Measurements from ENCODE around the gene EIF3I.
A peak's percentile ranks its signal among the peaks of the same experiment; 100 is the strongest.

Gene EIF3I

DNA sequence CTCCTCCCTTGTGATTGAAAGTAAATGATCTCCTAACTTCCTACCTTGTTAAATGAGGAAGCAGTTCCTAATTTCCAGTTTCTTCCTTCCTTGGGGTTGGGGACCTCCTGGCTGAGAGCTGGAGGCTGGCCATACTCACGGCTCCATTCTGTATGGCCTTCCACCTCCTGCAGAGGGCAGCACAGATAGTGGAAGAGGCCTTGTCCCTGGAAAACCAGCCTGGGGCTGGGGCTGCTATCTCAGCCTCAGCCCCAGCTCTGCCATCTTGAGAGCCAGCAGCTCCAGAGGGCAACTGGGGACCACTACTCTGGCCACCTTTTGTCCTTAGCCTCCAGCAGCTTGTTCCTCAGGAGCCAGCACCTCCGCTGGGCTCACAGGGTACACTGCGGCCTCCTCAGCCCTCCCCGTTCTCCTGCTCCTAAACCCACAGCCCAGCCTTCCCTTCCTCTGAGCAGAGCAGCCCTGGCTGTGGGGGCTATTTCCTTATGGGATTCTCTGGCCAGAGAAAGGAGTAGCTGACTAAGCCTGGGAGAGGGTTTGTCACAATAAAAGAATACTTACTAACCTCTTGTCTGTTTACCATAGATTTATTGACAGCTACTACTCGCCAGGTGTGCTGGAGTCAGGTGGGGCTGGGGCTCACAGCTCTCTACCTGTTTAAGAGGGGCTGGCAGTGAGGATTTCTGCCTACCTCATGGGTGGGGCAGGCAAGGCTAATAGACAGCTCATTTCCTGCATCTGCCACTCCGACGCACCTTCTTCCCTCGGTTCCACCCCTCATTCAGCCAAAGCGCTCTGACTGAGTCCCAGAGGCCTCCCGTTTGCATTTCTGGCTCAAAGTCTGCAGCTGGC is 6.4 kb upstream of the EIF3I start:
- WGBS (ENCODE audit: insufficient coverage), result 96% methylated on average over 6 of the region's 10 CpGs
- no peaks in the 10 kb centered on the region for H3K9me3 ChIP-seq (ENCODE audit: control extremely low read depth in 1 of 5, control insufficient read depth in 4 of 5, insufficient read depth in 2 of 5, low read depth in 1 of 5, low read length in 4 of 5)
- H3K4me3 ChIP-seq (ENCODE audit: control insufficient read depth in 1 of 7, extremely low read depth in 1 of 7, insufficient read depth in 4 of 7, low read depth in 2 of 7, low read length in 6 of 7), result no peak overlapping the region
- peaks cover 5 to 35% (median 16%) of the 10 kb centered on the region in 4 experiments for H3K36me3 ChIP-seq (ENCODE audit: control insufficient read depth in 4 of 4, insufficient read depth in 4 of 4, low read length in 3 of 4)
- CTCF ChIA-PET, result interaction anchor here (0.7 to 5.4 kb wide), 36 partner anchors 9 to 184 kb away, joined by 3 to 50 read pairs (median 4); partner anchors contain the start of genes CCDC28B, DCDC2B, FAM167B and FAM229A
- H3K27ac ChIP-seq (ENCODE audit: insufficient read depth in 1 of 2, low read depth in 1 of 2, low read length in 2 of 2, poor library complexity in 1 of 2, severe bottlenecking in 2 of 2), result no peak overlapping the region
- H3K4me1 ChIP-seq (ENCODE audit: control extremely low read depth in 1 of 4, control insufficient read depth in 4 of 4, insufficient read depth in 4 of 4, low read length in 3 of 4), result peaks cover 0 to 2% (median under 1%) of the 10 kb centered on the region in 4 experiments
- POLR2A ChIA-PET, result interaction anchor here (1.2 to 1.6 kb wide), 2 partner anchors 25 to 120 kb away, joined by 4 to 6 read pairs; partner anchors contain the start of gene MARCKSL1
- H3K27me3 ChIP-seq (replicated peaks in 2 of 5; ENCODE audit: control insufficient read depth in 4 of 5, insufficient read depth in 5 of 5, low read length in 4 of 5), result no peaks in the 10 kb centered on the region
- peak; percentile 57 to 75 (median 62) for DNase-seq

GRCh38 chr1:32216566-32216965 is 5.6 kb upstream of the EIF3I start:
- ChIA-PET CTCF (interaction anchor here (0.9 to 5.4 kb wide), 22 partner anchors 9 to 170 kb away, joined by 3 to 50 read pairs (median 4); partner anchors contain the start of genes CCDC28B, DCDC2B, FAM167B and FAM229A), POLR2A (interaction anchor here (0.7 to 1.6 kb wide), 3 partner anchors 24 to 120 kb away, joined by 3 to 6 read pairs (median 3); partner anchors contain the start of gene MARCKSL1)
- Histone ChIP-seq H3K4me3 (ENCODE audit: control insufficient read depth in 1 of 7, extremely low read depth in 1 of 7, insufficient read depth in 4 of 7, low read depth in 2 of 7, low read length in 6 of 7) (no peak overlapping the region), H3K27ac (ENCODE audit: insufficient read depth in 1 of 2, low read depth in 1 of 2, low read length in 2 of 2, poor library complexity in 1 of 2, severe bottlenecking in 2 of 2) (no peak overlapping the region), H3K4me1 (ENCODE audit: control extremely low read depth in 1 of 4, control insufficient read depth in 4 of 4, insufficient read depth in 4 of 4, low read length in 3 of 4) (peaks cover 2 to 9% (median 7%) of the 10 kb centered on the region in 4 experiments), H3K9me3 (ENCODE audit: control extremely low read depth in 1 of 5, control insufficient read depth in 4 of 5, insufficient read depth in 2 of 5, low read depth in 1 of 5, low read length in 4 of 5) (no peaks in the 10 kb centered on the region), H3K36me3 (ENCODE audit: control insufficient read depth in 4 of 4, insufficient read depth in 4 of 4, low read length in 3 of 4) (peaks cover 5 to 35% (median 16%) of the 10 kb centered on the region in 4 experiments), H3K27me3 (replicated peaks in 2 of 5; ENCODE audit: control insufficient read depth in 4 of 5, insufficient read depth in 5 of 5, low read length in 4 of 5) (no peaks in the 10 kb centered on the region)
- DNase-seq, result no peak
- WGBS (ENCODE audit: insufficient coverage), result 96% methylated on average over 4 of the region's 5 CpGs

GRCh38 chr1:32219022-32219421 is 3.2 kb upstream of the EIF3I start:
- H3K9me3 ChIP-seq (ENCODE audit: control extremely low read depth in 1 of 5, control insufficient read depth in 4 of 5, insufficient read depth in 2 of 5, low read depth in 1 of 5, low read length in 4 of 5), result no peaks in the 10 kb centered on the region
- POLR2A ChIA-PET, result interaction anchor here (0.6 kb wide), 1 partner anchor 99 kb away, joined by 3 read pairs; no protein-coding TSS in a partner anchor
- CTCF ChIA-PET, result interaction anchor here (0.7 to 2.8 kb wide), 5 partner anchors 9 to 149 kb away, joined by 3 to 14 read pairs (median 3); no protein-coding TSS in a partner anchor
- H3K4me1 ChIP-seq (ENCODE audit: control extremely low read depth in 1 of 4, control insufficient read depth in 4 of 4, insufficient read depth in 4 of 4, low read length in 3 of 4), result peaks cover 3 to 27% (median 22%) of the 10 kb centered on the region in 4 experiments
- no peaks in the 10 kb centered on the region for H3K27me3 ChIP-seq (replicated peaks in 2 of 5; ENCODE audit: control insufficient read depth in 4 of 5, insufficient read depth in 5 of 5, low read length in 4 of 5)
- peaks cover 9 to 39% (median 20%) of the 10 kb centered on the region in 4 experiments for H3K36me3 ChIP-seq (ENCODE audit: control insufficient read depth in 4 of 4, insufficient read depth in 4 of 4, low read length in 3 of 4)
- no peak overlapping the region for H3K27ac ChIP-seq (ENCODE audit: insufficient read depth in 1 of 2, low read depth in 1 of 2, low read length in 2 of 2, poor library complexity in 1 of 2, severe bottlenecking in 2 of 2)
- 100% methylated on average over 2 of the region's 7 CpGs for WGBS (ENCODE audit: insufficient coverage)
- no peak for DNase-seq
- no peak overlapping the region for H3K4me3 ChIP-seq (ENCODE audit: control insufficient read depth in 1 of 7, extremely low read depth in 1 of 7, insufficient read depth in 4 of 7, low read depth in 2 of 7, low read length in 6 of 7)

DNA sequence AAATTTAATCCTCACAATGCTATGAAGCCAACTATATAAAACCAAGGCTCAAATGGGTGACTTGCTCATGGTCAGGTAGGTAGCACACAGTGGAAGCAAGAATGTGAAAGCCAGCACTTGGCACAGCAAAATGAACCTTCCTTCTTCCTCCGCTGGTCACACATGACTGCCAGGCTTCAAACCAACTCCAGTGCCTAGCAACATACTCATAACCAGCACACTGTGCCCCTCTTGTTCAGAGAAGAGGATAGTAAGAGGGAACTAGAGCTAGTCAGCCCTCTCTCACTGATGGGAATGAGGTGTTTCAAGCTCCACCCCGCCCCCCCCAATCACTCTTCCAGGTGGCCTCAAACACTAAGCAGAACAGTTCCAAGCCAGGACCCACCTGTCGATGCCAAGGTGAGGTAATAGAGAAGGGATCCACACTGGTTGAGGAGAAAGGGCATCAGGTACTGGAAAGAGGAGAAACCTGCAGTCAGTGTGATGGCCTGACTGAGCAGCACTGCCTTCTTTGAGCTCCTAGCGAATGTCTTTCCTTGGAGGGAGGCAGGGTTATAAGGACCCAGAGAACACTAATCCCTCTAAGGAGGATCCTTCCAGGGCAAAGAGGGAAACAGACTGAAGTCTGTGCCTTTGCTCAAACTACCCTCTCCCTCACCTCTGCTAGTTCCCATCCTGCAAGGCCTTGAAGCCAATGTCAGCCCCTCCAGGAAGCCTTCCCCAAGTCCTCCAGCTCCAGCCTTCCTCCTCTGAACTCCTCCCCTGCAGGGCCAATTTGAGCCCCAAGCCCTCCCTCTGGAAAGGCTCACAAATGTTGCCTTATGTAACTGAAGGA is 1.2 kb upstream of the EIF3I start:
- Histone ChIP-seq H3K4me3 (ENCODE audit: control insufficient read depth in 1 of 7, extremely low read depth in 1 of 7, insufficient read depth in 4 of 7, low read depth in 2 of 7, low read length in 6 of 7) (peak overlapping the region in 6 of 7 experiments; percentile 73 to 97 (median 86)), H3K36me3 (ENCODE audit: control insufficient read depth in 4 of 4, insufficient read depth in 4 of 4, low read length in 3 of 4) (peaks cover 7 to 39% (median 16%) of the 10 kb centered on the region in 4 experiments), H3K4me1 (ENCODE audit: control extremely low read depth in 1 of 4, control insufficient read depth in 4 of 4, insufficient read depth in 4 of 4, low read length in 3 of 4) (peaks cover 3 to 29% (median 22%) of the 10 kb centered on the region in 4 experiments), H3K27me3 (replicated peaks in 2 of 5; ENCODE audit: control insufficient read depth in 4 of 5, insufficient read depth in 5 of 5, low read length in 4 of 5) (no peaks in the 10 kb centered on the region), H3K27ac (ENCODE audit: insufficient read depth in 1 of 2, low read depth in 1 of 2, low read length in 2 of 2, poor library complexity in 1 of 2, severe bottlenecking in 2 of 2) (peak overlapping the region in 1 of 2 experiments; percentile 100), H3K9me3 (ENCODE audit: control extremely low read depth in 1 of 5, control insufficient read depth in 4 of 5, insufficient read depth in 2 of 5, low read depth in 1 of 5, low read length in 4 of 5) (no peaks in the 10 kb centered on the region)
- POLR2A ChIA-PET, result interaction anchor here (0.8 kb wide), 1 partner anchor 19 kb away, joined by 3 read pairs; no protein-coding TSS in a partner anchor
- DNase-seq, result no peak
- CTCF ChIA-PET, result interaction anchor here (1.0 to 2.8 kb wide), 4 partner anchors 11 to 41 kb away, joined by 3 to 14 read pairs (median 3); partner anchors contain the start of gene CCDC28B
- 100% methylated on average over 3 of the region's 4 CpGs for WGBS (ENCODE audit: insufficient coverage)

DNA sequence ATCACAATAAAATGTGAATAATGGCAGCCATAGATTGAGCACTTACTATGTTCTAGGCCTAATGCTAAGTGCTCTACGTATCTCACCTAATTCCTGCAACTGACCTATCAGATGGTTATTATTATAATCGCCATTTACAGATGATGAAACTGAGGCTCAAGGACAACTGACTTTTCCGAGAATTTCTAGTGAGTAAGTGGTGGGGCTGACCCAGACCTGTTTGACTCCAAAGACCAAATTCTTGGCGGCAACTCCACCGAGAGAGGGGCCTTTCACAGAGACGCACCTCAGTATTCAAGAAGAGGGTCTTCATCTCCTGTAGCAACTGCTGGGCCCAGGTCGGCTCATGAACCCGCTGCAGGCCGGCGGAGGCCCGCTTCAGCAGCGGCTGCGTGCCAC is 627 bp upstream of the EIF3I start:
- H3K9me3 ChIP-seq (ENCODE audit: control extremely low read depth in 1 of 5, control insufficient read depth in 4 of 5, insufficient read depth in 2 of 5, low read depth in 1 of 5, low read length in 4 of 5), result no peaks in the 10 kb centered on the region
- H3K4me3 ChIP-seq (ENCODE audit: control insufficient read depth in 1 of 7, extremely low read depth in 1 of 7, insufficient read depth in 4 of 7, low read depth in 2 of 7, low read length in 6 of 7), result peak overlapping the region; percentile 65 to 97 (median 85)
- no peaks in the 10 kb centered on the region for H3K27me3 ChIP-seq (replicated peaks in 2 of 5; ENCODE audit: control insufficient read depth in 4 of 5, insufficient read depth in 5 of 5, low read length in 4 of 5)
- ChIA-PET CTCF (interaction anchor here (1.1 to 3.0 kb wide), 3 partner anchors 14 to 41 kb away, joined by 3 to 15 read pairs (median 3); no protein-coding TSS in a partner anchor), POLR2A (interaction anchor here (0.6 to 0.8 kb wide), 2 partner anchors 10 to 19 kb away, joined by 3 read pairs; no protein-coding TSS in a partner anchor)
- H3K27ac ChIP-seq (ENCODE audit: insufficient read depth in 1 of 2, low read depth in 1 of 2, low read length in 2 of 2, poor library complexity in 1 of 2, severe bottlenecking in 2 of 2), result peak overlapping the region; percentile 99 to 100
- 29% methylated on average over 13 of the region's 13 CpGs for WGBS (ENCODE audit: insufficient coverage)
- H3K4me1 ChIP-seq (ENCODE audit: control extremely low read depth in 1 of 4, control insufficient read depth in 4 of 4, insufficient read depth in 4 of 4, low read length in 3 of 4), result peaks cover 3 to 29% (median 22%) of the 10 kb centered on the region in 4 experiments
- peaks cover 7 to 41% (median 17%) of the 10 kb centered on the region in 4 experiments for H3K36me3 ChIP-seq (ENCODE audit: control insufficient read depth in 4 of 4, insufficient read depth in 4 of 4, low read length in 3 of 4)
- DNase-seq, result no peak

- no peak for DNase-seq
- CTCF ChIA-PET, result interaction anchor here (1.2 to 3.0 kb wide), 5 partner anchors 8 to 148 kb away, joined by 5 to 15 read pairs (median 10); no protein-coding TSS in a partner anchor
- Histone ChIP-seq H3K9me3 (ENCODE audit: control extremely low read depth in 1 of 5, control insufficient read depth in 4 of 5, insufficient read depth in 2 of 5, low read depth in 1 of 5, low read length in 4 of 5) (no peaks in the 10 kb centered on the region), H3K27me3 (replicated peaks in 2 of 5; ENCODE audit: control insufficient read depth in 4 of 5, insufficient read depth in 5 of 5, low read length in 4 of 5) (no peaks in the 10 kb centered on the region), H3K36me3 (ENCODE audit: control insufficient read depth in 4 of 4, insufficient read depth in 4 of 4, low read length in 3 of 4) (peaks cover 12 to 49% (median 26%) of the 10 kb centered on the region in 4 experiments), H3K4me3 (ENCODE audit: control insufficient read depth in 1 of 7, extremely low read depth in 1 of 7, insufficient read depth in 4 of 7, low read depth in 2 of 7, low read length in 6 of 7) (no peak overlapping the region), H3K27ac (ENCODE audit: insufficient read depth in 1 of 2, low read depth in 1 of 2, low read length in 2 of 2, poor library complexity in 1 of 2, severe bottlenecking in 2 of 2) (peak overlapping the region; percentile 29 to 33), H3K4me1 (ENCODE audit: control extremely low read depth in 1 of 4, control insufficient read depth in 4 of 4, insufficient read depth in 4 of 4, low read length in 3 of 4) (peaks cover 3 to 29% (median 22%) of the 10 kb centered on the region in 4 experiments)
- POLR2A ChIA-PET, result interaction anchor here (0.7 kb wide), 1 partner anchor 17 kb away, joined by 3 read pairs; no protein-coding TSS in a partner anchor
- 94% methylated on average over 3 of the region's 3 CpGs for WGBS (ENCODE audit: insufficient coverage)
These were observed 1.5 kb downstream of the EIF3I start for GRCh38 chr1:32223683-32224082.

Measured in common myeloid progenitor, CD34-positive (primary cell).